ENCODE measurements around the gene DTNB. TPM values are rescaled to one million over a fixed set of nuclear protein-coding genes. Genes with fewer than 3 reads are reported as not detected.

DTNB gene
- total and polyA plus RNA-seq, 2 of the 4 experiments (the other 2 are of a cell fraction): 3.8 to 5.3 TPM

DNA sequence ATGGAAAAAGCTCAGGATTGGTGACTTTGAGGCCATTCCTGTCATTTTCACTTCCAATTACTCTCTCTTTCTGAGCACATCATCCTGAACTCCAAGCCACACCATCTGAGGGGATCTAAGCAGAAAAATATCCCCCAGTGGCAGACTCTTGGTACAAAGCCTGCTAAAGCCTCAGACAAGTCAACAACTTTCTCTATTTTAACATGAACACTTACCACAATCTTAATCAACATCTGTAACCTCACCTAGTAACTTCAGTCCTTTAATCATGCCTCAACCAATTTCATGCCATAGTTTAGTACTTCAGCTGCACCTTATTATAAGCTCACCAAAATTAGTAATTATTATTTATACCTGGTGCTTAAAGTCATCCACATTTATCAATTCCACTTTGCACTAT, 128.9 kb downstream of the DTNB start:
- no peaks in the 10 kb centered on the region for H3K79me1 ChIP-seq (ENCODE audit: low read depth in 1 of 2, low read length in 2 of 2)
- H3K4me2 ChIP-seq (ENCODE audit: low read depth, low read length): no peak overlapping the region
- H2BK120ac ChIP-seq (ENCODE audit: low read depth, low read length): no peak overlapping the region
- no peak overlapping the region for H4K8ac ChIP-seq (ENCODE audit: low read depth in 2 of 2, low read length in 2 of 2)
- H2BK20ac ChIP-seq (ENCODE audit: low read depth, low read length): no peak overlapping the region
- no peak for DNase-seq
- in situ Hi-C loops (cut with MboI; ENCODE audit: low sequenced_read_pairs) (no loop called here), intact Hi-C loops (cut with micrococcal nuclease) (no loop called here), dilution Hi-C loops (cut with HindIII; ENCODE audit: low sequenced_read_pairs, unreplicated experiment) (no loop called here)
- no peak overlapping the region for H2AK9ac ChIP-seq (replicated peaks; ENCODE audit: low read depth, low read length, poor library complexity)
- H4K20me1 ChIP-seq (ENCODE audit: insufficient read depth, low read length): no peaks in the 10 kb centered on the region
- H3K9me3 ChIP-seq (ENCODE audit: control insufficient read depth, insufficient read depth, low read length): no peaks in the 10 kb centered on the region
- H3K14ac ChIP-seq (replicated peaks; ENCODE audit: low read depth, low read length): no peak overlapping the region
- H3K27me3 ChIP-seq (ENCODE audit: control insufficient read depth, insufficient read depth, low read length): no peaks in the 10 kb centered on the region
- TF ChIP-seq MXI1 (IDR thresholded peaks at IDR 0.05; ENCODE audit: borderline replicate concordance, low read depth, low read length) (no peak), MAZ (IDR thresholded peaks at IDR 0.05; ENCODE audit: borderline replicate concordance, low read depth, low read length) (no peak), RFX5 (IDR thresholded peaks at IDR 0.05; ENCODE audit: low read depth, low read length) (no peak), RAD21 (IDR thresholded peaks at IDR 0.05; ENCODE audit: low read length) (no peak), POLR2A (IDR thresholded peaks at IDR 0.05; ENCODE audit: low read depth, low read length) (no peak), MAFK (IDR thresholded peaks at IDR 0.05; ENCODE audit: low read depth, low read length) (no peak), RCOR1 (IDR thresholded peaks at IDR 0.05; ENCODE audit: insufficient replicate concordance, low read length) (no peak), CEBPB (IDR thresholded peaks at IDR 0.05; ENCODE audit: low read depth, low read length) (no peak), NFE2L2 (IDR thresholded peaks at IDR 0.05; ENCODE audit: low read depth, low read length) (no peak), CHD1 (IDR thresholded peaks at IDR 0.05; ENCODE audit: low read depth, low read length) (no peak), FOS (IDR thresholded peaks at IDR 0.05; ENCODE audit: low read depth, low read length) (no peak)
- TF ChIP-seq, protein P1, sequence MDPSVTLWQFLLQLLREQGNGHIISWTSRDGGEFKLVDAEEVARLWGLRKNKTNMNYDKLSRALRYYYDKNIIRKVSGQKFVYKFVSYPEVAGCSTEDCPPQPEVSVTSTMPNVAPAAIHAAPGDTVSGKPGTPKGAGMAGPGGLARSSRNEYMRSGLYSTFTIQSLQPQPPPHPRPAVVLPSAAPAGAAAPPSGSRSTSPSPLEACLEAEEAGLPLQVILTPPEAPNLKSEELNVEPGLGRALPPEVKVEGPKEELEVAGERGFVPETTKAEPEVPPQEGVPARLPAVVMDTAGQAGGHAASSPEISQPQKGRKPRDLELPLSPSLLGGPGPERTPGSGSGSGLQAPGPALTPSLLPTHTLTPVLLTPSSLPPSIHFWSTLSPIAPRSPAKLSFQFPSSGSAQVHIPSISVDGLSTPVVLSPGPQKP (IDR thresholded peaks at IDR 0.05; ENCODE audit: borderline replicate concordance, low read depth, low read length): no peak
- TF ChIP-seq, protein P2, sequence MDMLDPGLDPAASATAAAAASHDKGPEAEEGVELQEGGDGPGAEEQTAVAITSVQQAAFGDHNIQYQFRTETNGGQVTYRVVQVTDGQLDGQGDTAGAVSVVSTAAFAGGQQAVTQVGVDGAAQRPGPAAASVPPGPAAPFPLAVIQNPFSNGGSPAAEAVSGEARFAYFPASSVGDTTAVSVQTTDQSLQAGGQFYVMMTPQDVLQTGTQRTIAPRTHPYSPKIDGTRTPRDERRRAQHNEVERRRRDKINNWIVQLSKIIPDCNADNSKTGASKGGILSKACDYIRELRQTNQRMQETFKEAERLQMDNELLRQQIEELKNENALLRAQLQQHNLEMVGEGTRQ (IDR thresholded peaks at IDR 0.05; ENCODE audit: low read depth, low read length): no peak
- H4K91ac ChIP-seq (ENCODE audit: insufficient read depth, low read depth, low read length): no peak overlapping the region
- no peak overlapping the region for H3K23ac ChIP-seq (ENCODE audit: low read depth, low read length)
- no peak overlapping the region for H3K18ac ChIP-seq (ENCODE audit: low read depth, low read length)
- H2BK15ac ChIP-seq (ENCODE audit: low read depth, low read length): no peak overlapping the region
- no peak overlapping the region for H2AK5ac ChIP-seq (ENCODE audit: low read depth, low read length)
- no peak overlapping the region for H3K4ac ChIP-seq (ENCODE audit: low read depth, low read length)
- no peak for ATAC-seq (ENCODE audit: low read depth)
- no peak overlapping the region for H3K9ac ChIP-seq (ENCODE audit: low read depth, low read length)
- POLR2A ChIA-PET (ENCODE audit: unreplicated experiment): no interaction called here
- no peak overlapping the region for H3K56ac ChIP-seq (ENCODE audit: extremely low read depth, insufficient read depth, low read length)
- H2BK5ac ChIP-seq (ENCODE audit: low read depth, low read length, poor library complexity, severe bottlenecking): no peak overlapping the region
- no peaks in the 10 kb centered on the region for H3K36me3 ChIP-seq (ENCODE audit: control insufficient read depth, insufficient read depth, low read length)
- no peak overlapping the region for H3K4me3 ChIP-seq (ENCODE audit: insufficient read depth, low read depth, low read length)
- BruUV-seq (replicated peaks): no TSS peak
- CTCF ChIA-PET: no interaction called here
- no peak overlapping the region for H4K5ac ChIP-seq (ENCODE audit: low read depth, low read length)
- H2AFZ ChIP-seq (replicated peaks; ENCODE audit: low read length, poor library complexity): no peak overlapping the region
- no peaks in the 10 kb centered on the region; the same call in 1 of the 2 replicates for H3K4me1 ChIP-seq (ENCODE audit: control insufficient read depth, insufficient read depth, low read length)
- no peak overlapping the region for H3K27ac ChIP-seq (ENCODE audit: insufficient read depth, low read length)
- H3K9me1 ChIP-seq (ENCODE audit: insufficient read depth, low read length): no peaks in the 10 kb centered on the region
